ENCODE data around the gene DHRS1. TPM values are rescaled to one million over a fixed set of nuclear protein-coding genes. Genes with fewer than 3 reads are reported as not detected.

Gene DHRS1
- polyA plus RNA-seq, 1 donor, result 15.0 TPM

- DNase-seq (ENCODE audit: low read depth), result no peak
Observed at GRCh38 chr14:24264298-24264697, 35.3 kb downstream of the DHRS1 start.

- no peak for DNase-seq (ENCODE audit: low read depth)
Observed at GRCh38 chr14:24263848-24264247, 35.7 kb downstream of the DHRS1 start.

DNA sequence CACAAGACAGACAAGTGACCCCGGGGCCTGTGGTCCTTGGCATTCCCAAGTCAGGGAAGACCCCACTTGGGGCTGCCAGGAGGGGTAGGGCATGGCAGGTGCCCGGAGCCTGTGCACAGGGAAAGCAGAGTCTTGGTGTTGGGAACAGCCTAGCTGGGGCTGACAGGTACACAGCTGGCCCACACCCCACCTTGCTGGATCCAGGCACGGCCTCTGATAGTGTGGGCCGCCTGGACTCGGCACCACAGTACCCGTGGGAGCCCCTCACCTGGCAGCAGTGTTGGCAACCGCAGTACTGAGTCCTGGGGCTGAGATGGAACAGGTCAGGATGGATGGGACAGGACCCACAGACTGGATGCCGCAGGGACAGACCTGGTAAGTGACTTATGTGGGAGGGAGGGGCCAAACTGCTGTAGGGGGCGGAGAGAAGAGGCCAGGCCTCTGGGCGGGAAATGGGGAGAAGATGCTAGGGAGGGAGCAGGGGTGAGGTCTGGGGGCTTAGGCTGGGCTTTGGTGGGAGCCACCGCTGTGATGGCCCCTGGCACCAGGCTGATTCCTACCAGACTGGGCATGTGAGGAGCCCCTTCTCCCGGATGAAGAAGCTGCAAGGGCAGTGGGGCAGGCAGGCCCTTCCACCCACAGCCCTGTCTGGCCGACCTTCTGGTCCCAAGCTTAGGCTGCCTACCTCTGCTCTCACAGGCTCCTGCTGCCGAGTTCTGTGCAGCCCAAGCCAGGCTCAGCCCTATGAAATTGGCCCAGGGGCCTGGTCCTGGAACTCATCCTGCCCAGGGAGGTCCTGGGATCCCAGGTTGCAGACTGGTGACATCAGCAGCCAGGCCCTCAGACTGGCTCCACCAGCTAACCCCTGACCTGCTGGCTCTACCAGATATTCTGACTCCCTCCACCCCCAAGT is 36.5 kb downstream of the DHRS1 start, which contains the start of gene TGM1:
Gene TGM1, minus strand, starts transcription at position 357 of the 913 bp plus-strand sequence. CDS start 825 bp downstream, outside the sequence.
- no peak for DNase-seq (ENCODE audit: low read depth)

- no peak for DNase-seq (ENCODE audit: low read depth)
Observed at GRCh38 chr14:24261969-24262327, 37.6 kb downstream of the DHRS1 start.

DNA sequence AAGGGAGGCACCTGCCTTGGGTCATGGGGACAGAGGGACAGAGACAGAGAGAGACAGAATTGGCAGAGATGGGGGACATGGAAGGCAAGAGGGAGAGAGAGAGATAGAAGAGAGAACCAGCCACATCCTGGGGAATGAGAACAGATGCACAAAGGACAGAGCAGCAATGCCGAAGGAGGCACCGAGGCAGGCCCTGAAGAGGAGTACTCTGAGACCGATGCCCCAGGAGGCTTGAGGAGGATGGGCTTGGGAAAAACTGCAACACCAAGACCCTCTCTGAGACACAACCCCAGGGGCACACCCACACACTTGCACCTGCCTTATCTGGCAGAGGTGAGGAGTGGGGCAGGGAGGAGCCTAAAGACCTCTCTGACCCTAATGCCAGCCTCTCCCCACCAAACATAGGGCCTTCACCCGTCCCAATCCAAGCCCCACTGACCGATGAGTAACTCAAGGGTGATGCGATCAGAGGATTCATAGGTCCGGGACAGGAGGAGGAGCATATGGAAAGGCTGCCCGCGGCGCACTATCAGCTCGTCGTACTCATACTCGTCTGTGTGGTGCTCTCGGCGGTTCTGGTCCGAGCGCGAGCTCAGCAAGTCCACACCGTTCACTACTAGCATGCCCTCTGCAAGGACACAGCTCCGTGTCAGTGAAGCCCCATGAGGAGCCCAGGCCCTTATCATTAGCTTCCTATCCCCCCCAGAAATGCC is 38.2 kb downstream of the DHRS1 start:
- DNase-seq (ENCODE audit: low read depth), result no peak

DNA sequence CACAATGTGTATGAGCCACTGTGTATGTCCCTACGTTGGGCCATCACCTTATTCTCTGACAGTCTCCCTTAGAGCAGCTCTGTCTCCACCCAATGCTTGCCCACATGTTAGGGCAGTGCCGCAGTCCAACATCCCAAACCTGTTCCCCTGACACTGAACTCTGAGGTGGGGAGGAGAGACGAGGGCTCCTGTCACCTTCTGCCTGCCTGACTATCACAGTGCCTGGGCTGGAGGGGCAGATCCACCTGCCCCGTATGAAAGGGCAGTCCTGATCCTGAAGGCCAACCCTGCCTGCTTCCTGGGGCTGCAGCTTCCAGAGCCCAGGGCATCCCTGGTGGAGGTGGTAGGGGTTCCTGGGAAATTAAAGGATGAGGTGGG is 38.8 kb downstream of the DHRS1 start:
- no peak for DNase-seq (ENCODE audit: low read depth)

- DNase-seq (ENCODE audit: low read depth), result no peak
Observed at GRCh38 chr14:24260026-24260779, 39.4 kb downstream of the DHRS1 start.

GRCh38 chr14:24259282-24260025 is 40.1 kb downstream of the DHRS1 start:
- no peak for DNase-seq (ENCODE audit: low read depth)

GRCh38 chr14:24258548-24259265 is 40.9 kb downstream of the DHRS1 start:
- DNase-seq (ENCODE audit: low read depth), result no peak

DNA sequence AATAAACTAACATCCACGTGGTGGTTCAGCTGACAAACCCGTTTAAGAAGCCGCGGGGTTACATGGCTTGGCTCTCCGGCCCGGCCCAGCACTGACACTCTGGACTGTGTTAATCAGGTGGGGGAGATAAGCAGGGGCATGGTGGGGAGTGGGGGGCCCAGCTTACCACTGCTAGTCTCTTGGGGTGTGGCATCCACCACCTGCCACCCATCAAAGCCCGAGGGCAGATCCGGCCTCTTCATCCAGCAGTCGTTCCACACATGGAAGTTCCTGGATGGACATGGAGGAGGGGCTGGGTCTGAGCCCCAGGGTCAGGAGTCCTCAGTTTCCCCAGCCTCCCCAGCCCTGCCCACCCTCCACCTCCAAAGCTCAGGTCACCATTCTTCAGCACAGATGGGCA is 41.5 kb downstream of the DHRS1 start:
- no peak for DNase-seq (ENCODE audit: low read depth)

GRCh38 chr14:24256960-24257359 is 42.6 kb downstream of the DHRS1 start:
- no peak for DNase-seq (ENCODE audit: low read depth)

GRCh38 chr14:24255931-24256711 is 43.5 kb downstream of the DHRS1 start:
- no peak for DNase-seq (ENCODE audit: low read depth)

GRCh38 chr14:24255438-24255837 is 44.1 kb downstream of the DHRS1 start:
- DNase-seq (ENCODE audit: low read depth), result no peak

DNA sequence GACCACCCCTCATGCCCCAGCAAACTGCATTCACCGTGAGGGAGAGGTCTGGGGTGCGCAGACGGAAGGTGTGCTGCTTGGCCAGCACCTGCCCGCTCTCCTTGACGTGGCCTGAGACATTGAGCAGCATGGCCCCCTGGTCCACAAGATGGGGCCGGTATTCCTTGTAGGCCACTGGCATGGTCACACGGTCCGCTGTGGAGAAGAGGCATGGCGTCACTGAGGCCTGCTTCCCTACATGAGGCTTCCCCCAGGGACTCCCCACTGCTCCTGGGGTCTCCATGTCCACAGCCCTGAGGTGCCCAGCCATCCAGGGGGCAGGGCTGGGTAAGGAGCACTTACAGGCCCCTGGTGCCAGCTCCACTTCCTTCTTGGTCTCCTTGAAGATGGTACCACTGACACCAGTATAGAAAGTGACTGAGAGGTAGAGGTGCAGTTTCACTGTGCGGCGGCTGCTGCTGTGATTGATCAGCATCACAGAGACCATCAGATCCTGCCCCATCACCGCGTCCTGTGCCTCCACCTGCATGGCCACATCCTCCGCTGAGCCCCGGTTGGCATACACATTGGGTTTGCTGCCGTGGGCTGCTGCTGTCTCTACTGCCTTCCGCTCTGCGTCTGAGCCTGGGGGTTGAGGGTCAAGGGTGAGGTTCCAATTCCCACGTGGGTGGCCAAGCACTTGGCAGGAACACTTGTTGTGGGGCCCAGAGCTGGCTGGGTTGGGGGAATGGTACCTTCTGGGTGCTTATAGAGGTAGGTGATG is 44.8 kb downstream of the DHRS1 start:
- DNase-seq (ENCODE audit: low read depth), result no peak

GRCh38 chr14:24253936-24254335 is 45.6 kb downstream of the DHRS1 start:
- DNase-seq (ENCODE audit: low read depth), result no peak

DNA sequence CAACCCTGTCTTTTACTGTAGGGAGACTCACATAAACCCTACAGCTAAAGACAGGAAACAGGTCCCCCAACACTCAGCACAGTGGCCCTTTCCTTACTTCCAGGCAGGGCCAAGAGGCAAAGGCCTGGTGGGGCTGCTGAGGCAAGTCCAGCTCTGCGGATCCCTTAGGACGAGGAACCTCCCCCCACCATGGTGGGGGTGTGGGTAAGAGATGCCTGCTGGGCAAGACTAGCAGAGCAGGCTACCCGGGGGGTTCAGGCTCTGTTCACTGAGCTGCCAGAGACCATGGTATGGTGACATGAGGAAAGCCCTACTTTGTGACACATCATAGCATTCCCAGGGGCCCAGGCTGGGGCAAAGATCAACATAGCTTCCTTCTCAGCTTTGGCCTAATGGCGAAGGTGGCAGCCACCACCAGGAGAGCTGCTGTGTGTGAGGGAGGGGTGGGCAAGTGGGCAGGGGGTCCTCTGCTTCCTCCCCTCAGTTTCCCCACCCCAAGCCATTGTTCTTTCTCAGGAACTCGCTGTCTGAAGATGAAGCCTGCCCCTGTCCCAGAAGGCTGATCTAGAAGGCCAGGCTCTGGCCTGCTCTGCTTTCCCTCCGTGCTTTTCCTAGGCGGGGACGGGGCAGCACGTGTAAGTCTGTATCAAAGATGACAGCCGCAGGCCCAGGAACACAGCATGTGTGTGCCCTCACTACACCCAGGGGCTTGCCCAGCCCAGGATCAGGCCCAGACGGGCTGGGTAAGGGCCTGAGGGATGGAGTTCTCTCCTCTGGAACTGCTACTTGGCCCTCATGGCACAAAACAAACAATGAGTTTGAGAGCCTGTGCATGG is 47.1 kb downstream of the DHRS1 start:
- no peak for DNase-seq (ENCODE audit: low read depth)

- no peak for DNase-seq (ENCODE audit: low read depth)
Observed at GRCh38 chr14:24251880-24252288, 47.7 kb downstream of the DHRS1 start.

DNA sequence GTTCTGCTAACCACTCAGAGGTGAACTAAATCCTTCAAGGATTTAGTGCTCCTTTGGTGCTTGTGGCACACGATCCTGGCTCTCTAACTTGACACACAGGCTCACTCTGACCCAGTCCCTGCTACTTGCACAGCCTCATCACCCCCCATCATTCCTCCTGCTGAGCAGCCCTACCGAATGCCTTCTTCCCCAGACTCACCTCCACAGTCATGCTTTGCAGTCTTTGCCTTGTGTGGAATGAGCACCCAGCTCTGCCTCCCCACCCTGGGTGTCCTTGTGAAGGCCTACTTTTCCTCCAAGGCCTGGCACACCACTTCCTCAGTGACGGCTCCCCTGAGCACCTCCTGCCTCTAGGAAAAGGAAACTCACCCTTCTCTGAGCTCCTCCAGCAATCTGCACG is 49.2 kb downstream of the DHRS1 start:
- no peak for DNase-seq (ENCODE audit: low read depth)
